ENCODE data around the gene TMEM62. TPM values are rescaled to one million over a fixed set of nuclear protein-coding genes. Genes with fewer than 3 reads are reported as not detected.

The TMEM62 gene
- total RNA-seq, 1 experiment from 2014 or later, result 39.2 TPM

- DNase-seq (ENCODE audit: low spot score), result no peak
These were observed 99.0 kb downstream of the TMEM62 start for GRCh38 chr15:43232289-43232874.

Other genes with a start within 250 kb of the TMEM62 start
- gene TTBK2, start 212.8 kb upstream of the TMEM62 start, total RNA-seq (2014; rRNA removed; shearing (Covaris generic)), result 7.9 and 17.0 TPM in 2 replicates
- 26.4 and 30.7 TPM in 2 replicates for gene UBR1, start 27.5 kb upstream of the TMEM62 start, total RNA-seq (2014; rRNA removed; shearing (Covaris generic))
- 90.6 and 92.1 TPM in 2 replicates for gene CCNDBP1, start 51.8 kb downstream of the TMEM62 start, total RNA-seq (2014; rRNA removed; shearing (Covaris generic))
- not detected in 2 replicates for gene EPB42, start 87.4 kb downstream of the TMEM62 start, total RNA-seq (2014; rRNA removed; shearing (Covaris generic))
- gene TGM5, start 133.3 kb downstream of the TMEM62 start, total RNA-seq (2014; rRNA removed; shearing (Covaris generic)), result 0.14 TPM in 1 of 2 replicates, not detected in the other
- not detected in 2 replicates for gene TGM7, start 168.7 kb downstream of the TMEM62 start, total RNA-seq (2014; rRNA removed; shearing (Covaris generic))
- gene LCMT2, start 197.0 kb downstream of the TMEM62 start, total RNA-seq (2014; rRNA removed; shearing (Covaris generic)), result 10.2 and 17.7 TPM in 2 replicates
- 3.4 and 6.6 TPM in 2 replicates for gene ZSCAN29, start 237.5 kb downstream of the TMEM62 start, total RNA-seq (2014; rRNA removed; shearing (Covaris generic))
- 9.0 and 11.2 TPM in 2 replicates for gene TUBGCP4, start 237.5 kb downstream of the TMEM62 start, total RNA-seq (2014; rRNA removed; shearing (Covaris generic))